Loucy (cell line): Measurements from ENCODE around the gene CHN2.

Experiments
- H2AFZ ChIP-seq: fragments of 200-600 bp; sonication (generic); 2 replicates; pipeline ENCODE4 v1.6.0; 2016; ENCODE audit warnings: antibody characterized with exemption, mild to moderate bottlenecking, low read length, moderate library complexity
- H3F3A ChIP-seq: fragments of 200-600 bp; 2 replicates; pipeline ENCODE4 v1.6.0; 2016; ENCODE audit warnings: antibody characterized with exemption, low read depth, mild to moderate bottlenecking
- H3K27me3 ChIP-seq: fragments of 200-600 bp; sonication (generic); 2 replicates; pipeline ENCODE4 v1.6.1; 2014; ENCODE audit warnings: low read length, mild to moderate bottlenecking; ENCODE audit not compliant: insufficient read depth, poor library complexity, severe bottlenecking
- H3K36me3 ChIP-seq: fragments of 200-600 bp; sonication (generic); 2 replicates; pipeline ENCODE4 v1.6.1; 2016; ENCODE audit warnings: low read length; ENCODE audit not compliant: insufficient read depth
- H3K4me1 ChIP-seq: fragments of 200-600 bp; sonication (generic); 2 replicates; pipeline ENCODE4 v1.5.1; 2014; ENCODE audit warnings: low read length, mild to moderate bottlenecking; ENCODE audit not compliant: insufficient read depth, poor library complexity, severe bottlenecking
- H3K4me2 ChIP-seq: fragments of 200-600 bp; sonication (generic); 2 replicates; pipeline ENCODE4 v1.6.0; 2014; ENCODE audit warnings: antibody characterized with exemption, low read length, low read depth, mild to moderate bottlenecking; ENCODE audit not compliant: poor library complexity, severe bottlenecking
- H3K4me3 ChIP-seq: fragments of 200-600 bp; sonication (generic); 2 replicates; pipeline ENCODE4 v1.5.1; 2014; ENCODE audit warnings: low read length, mild to moderate bottlenecking, mixed read lengths; ENCODE audit not compliant: poor library complexity, severe bottlenecking
- H3K79me2 ChIP-seq: fragments of 200-600 bp; sonication (generic); 2 replicates; pipeline ENCODE4 v1.6.1; 2014; ENCODE audit warnings: low read length; ENCODE audit not compliant: insufficient read depth
- H3K9ac ChIP-seq: fragments of 200-600 bp; sonication (generic); 2 replicates; pipeline ENCODE4 v1.6.0; 2014; ENCODE audit warnings: mild to moderate bottlenecking, low read depth, low read length, moderate library complexity; ENCODE audit not compliant: poor library complexity, severe bottlenecking
- H3K9me2 ChIP-seq: fragments of 200-600 bp; sonication (generic); replicated peaks from 2 replicates; pipeline ENCODE4 v1.6.1; 2016; ENCODE audit warnings: low read depth, low read length, mixed read lengths
- H3K9me3 ChIP-seq: fragments of 200-600 bp; sonication (generic); 2 replicates; pipeline ENCODE4 v1.6.1; 2014; ENCODE audit warnings: mild to moderate bottlenecking, antibody characterized with exemption, low read length, low read depth; ENCODE audit not compliant: insufficient read depth
- H4K20me1 ChIP-seq: fragments of 200-600 bp; sonication (generic); 2 replicates; pipeline ENCODE4 v1.6.0; 2014; ENCODE audit warnings: antibody characterized with exemption, low read length, mild to moderate bottlenecking; ENCODE audit not compliant: insufficient read depth, poor library complexity, severe bottlenecking
- CTCF ChIP-seq: fragments of 200-600 bp; sonication (generic); conservative IDR thresholded peaks from 2 replicates; pipeline ENCODE4 v1.5.1; 2014; ENCODE audit warnings: mild to moderate bottlenecking, antibody characterized with exemption, low read length
- EZH2phosphoT487 ChIP-seq: fragments of 200-600 bp; IDR thresholded peaks from 2 replicates; pipeline ENCODE4 v1.6.1; 2018; ENCODE audit warnings: antibody characterized with exemption, mild to moderate bottlenecking, moderate library complexity, borderline replicate concordance

CHN2 gene

GRCh38 chr7:29158795-29159423 is 35.7 kb upstream of the CHN2 start:
- Histone ChIP-seq H2AFZ (no peak overlapping the region), H3F3A (no peaks in the 10 kb centered on the region), H3K4me3 (no peak overlapping the region), H3K4me1 (peaks cover 20% of the 10 kb centered on the region), H3K79me2 (no peaks in the 10 kb centered on the region), H3K9me3 (no peaks in the 10 kb centered on the region), H3K9me2 (no peaks in the 10 kb centered on the region), H4K20me1 (no peaks in the 10 kb centered on the region), H3K36me3 (no peaks in the 10 kb centered on the region), H3K9ac (no peak overlapping the region), H3K4me2 (no peak overlapping the region), H3K27me3 (no peaks in the 10 kb centered on the region)
- TF ChIP-seq EZH2phosphoT487, result no peak
- no peak for TF ChIP-seq CTCF

DNA sequence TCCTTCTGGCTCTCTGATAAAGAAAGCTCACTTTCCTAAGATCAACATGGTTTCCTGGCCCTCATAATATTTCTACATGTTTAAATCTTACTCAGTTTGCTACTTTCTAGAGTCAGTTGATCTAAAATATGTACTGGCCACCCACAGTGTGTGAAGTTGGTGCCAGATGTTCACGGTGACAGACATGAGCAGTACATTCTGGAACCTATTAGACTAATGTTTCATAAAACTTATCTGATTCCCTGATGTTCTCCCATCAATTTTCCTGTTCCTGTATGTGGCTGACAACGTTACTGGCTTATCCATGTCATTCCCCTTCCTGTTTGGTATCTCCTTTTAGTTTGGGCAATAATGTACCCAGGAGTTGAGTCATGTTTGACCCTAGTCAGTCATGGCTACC is 34.5 kb upstream of the CHN2 start:
- H3K79me2 ChIP-seq, result no peaks in the 10 kb centered on the region
- no peak overlapping the region for H2AFZ ChIP-seq
- H3K4me2 ChIP-seq, result no peak overlapping the region
- no peak overlapping the region for H3K4me3 ChIP-seq
- H3K9ac ChIP-seq, result no peak overlapping the region
- H3K4me1 ChIP-seq, result peaks cover 20% of the 10 kb centered on the region
- H3K27me3 ChIP-seq, result no peaks in the 10 kb centered on the region
- H3K9me2 ChIP-seq, result no peaks in the 10 kb centered on the region
- no peaks in the 10 kb centered on the region for H3K36me3 ChIP-seq
- TF ChIP-seq CTCF, result no peak
- TF ChIP-seq EZH2phosphoT487, result no peak
- no peaks in the 10 kb centered on the region for H4K20me1 ChIP-seq
- H3F3A ChIP-seq, result no peaks in the 10 kb centered on the region
- H3K9me3 ChIP-seq, result no peaks in the 10 kb centered on the region

- Histone ChIP-seq H3K9ac (no peak overlapping the region), H3K79me2 (no peaks in the 10 kb centered on the region), H2AFZ (no peak overlapping the region), H3K9me3 (peaks cover 9% of the 10 kb centered on the region; the same call in 1 of the 2 replicates), H3K36me3 (no peaks in the 10 kb centered on the region), H3F3A (no peaks in the 10 kb centered on the region), H4K20me1 (no peaks in the 10 kb centered on the region), H3K27me3 (no peaks in the 10 kb centered on the region), H3K9me2 (no peaks in the 10 kb centered on the region), H3K4me2 (no peak overlapping the region), H3K4me1 (peaks cover 19% of the 10 kb centered on the region), H3K4me3 (no peak overlapping the region)
- TF ChIP-seq CTCF, result no peak
- TF ChIP-seq EZH2phosphoT487, result no peak
These were observed 33.3 kb upstream of the CHN2 start for GRCh38 chr7:29161231-29161630.
